VCaP (cell line): ENCODE results near the gene CAPN15.
"Not testable (repeated sequence)": the region's sequence is repeated elsewhere in the genome, so short reads cannot be mapped to it uniquely, and the experiment has no call there.

Experiments
- H3K27ac ChIP-seq: fragments of 450-650 bp; 2 replicates; pipeline ENCODE4 v1.5.1; 2017
- TF ChIP-seq, protein P1 (sequence below): fragments of 450-650 bp; conservative IDR thresholded peaks from 2 replicates; pipeline ENCODE4 v1.5.1; 2017; ENCODE audit warnings: mild to moderate bottlenecking, moderate library complexity

Gene CAPN15

DNA sequence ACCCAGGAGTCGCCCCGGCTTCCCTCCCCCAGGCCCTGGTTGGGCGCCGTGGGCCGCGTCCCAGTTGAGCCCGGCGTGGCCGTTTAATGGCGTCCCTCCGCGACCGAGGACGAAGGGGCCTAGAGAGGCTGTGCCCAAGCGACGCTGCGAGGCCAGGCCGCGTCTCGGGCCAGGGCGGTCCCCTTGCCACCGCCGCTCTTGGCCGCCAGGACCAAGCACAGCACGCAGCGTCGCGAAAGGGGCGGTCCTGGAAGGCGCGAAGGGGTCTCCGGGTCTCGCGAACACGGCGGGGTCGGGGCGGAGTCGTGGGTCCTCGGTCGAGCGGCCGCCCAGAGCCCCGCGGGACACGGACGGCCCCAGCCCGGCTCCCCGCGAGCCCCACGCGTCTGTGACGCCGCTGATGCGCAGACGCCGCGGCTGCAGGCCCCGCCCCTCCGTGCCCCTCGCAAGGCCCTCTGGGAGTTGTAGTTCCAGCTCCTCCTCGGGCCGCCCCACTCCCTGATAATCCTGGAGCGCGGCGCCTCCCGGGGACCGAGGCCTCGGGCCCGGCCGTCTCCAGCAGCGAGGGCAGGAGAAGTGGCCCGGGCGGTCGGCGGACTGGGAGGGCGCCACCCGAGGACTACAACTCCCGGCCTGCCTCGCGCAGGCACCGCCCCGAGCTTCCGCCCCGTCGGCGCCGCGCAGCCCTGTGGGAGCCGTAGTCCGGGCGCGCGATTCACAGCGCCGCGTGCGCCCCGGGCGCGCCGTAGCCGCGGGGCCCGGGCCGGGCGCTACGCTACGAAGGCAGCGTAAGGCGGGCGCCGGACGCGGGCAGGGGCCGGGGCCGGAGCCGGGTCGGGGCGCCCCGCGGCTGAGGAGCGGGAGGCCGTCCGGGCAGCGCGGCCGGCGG, at the start of gene CAPN15:
Gene CAPN15, plus strand, starts transcription at position 698 of the 889 bp plus-strand sequence. CDS start 19,127 bp downstream, outside the sequence.
- TF ChIP-seq, protein P1, sequence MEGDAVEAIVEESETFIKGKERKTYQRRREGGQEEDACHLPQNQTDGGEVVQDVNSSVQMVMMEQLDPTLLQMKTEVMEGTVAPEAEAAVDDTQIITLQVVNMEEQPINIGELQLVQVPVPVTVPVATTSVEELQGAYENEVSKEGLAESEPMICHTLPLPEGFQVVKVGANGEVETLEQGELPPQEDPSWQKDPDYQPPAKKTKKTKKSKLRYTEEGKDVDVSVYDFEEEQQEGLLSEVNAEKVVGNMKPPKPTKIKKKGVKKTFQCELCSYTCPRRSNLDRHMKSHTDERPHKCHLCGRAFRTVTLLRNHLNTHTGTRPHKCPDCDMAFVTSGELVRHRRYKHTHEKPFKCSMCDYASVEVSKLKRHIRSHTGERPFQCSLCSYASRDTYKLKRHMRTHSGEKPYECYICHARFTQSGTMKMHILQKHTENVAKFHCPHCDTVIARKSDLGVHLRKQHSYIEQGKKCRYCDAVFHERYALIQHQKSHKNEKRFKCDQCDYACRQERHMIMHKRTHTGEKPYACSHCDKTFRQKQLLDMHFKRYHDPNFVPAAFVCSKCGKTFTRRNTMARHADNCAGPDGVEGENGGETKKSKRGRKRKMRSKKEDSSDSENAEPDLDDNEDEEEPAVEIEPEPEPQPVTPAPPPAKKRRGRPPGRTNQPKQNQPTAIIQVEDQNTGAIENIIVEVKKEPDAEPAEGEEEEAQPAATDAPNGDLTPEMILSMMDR, result no peak
- H3K27ac ChIP-seq, result peak within 1 kb of the TSS; percentile 89

DNA sequence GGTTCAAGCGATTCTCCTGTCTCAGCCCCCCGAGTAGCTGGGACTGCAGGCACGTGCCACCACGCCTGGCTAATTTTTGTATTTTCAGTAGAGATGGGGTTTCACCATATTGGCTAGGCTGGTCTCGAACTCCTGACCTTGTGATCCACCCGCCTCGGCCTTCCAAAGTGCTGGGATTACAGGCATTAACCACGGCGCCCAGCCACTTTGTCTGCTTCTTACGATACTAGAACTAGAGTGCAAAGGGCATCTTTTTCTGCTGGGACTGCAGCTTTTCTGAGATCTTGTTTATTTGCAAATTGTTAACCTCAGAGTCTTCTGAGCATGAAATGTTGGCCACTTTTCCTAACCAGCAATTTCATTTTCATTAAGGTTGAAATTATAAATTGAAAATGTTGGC, 49.2 kb upstream of the CAPN15 start:
- H3K27ac ChIP-seq, result not testable (repeated sequence)

DNA sequence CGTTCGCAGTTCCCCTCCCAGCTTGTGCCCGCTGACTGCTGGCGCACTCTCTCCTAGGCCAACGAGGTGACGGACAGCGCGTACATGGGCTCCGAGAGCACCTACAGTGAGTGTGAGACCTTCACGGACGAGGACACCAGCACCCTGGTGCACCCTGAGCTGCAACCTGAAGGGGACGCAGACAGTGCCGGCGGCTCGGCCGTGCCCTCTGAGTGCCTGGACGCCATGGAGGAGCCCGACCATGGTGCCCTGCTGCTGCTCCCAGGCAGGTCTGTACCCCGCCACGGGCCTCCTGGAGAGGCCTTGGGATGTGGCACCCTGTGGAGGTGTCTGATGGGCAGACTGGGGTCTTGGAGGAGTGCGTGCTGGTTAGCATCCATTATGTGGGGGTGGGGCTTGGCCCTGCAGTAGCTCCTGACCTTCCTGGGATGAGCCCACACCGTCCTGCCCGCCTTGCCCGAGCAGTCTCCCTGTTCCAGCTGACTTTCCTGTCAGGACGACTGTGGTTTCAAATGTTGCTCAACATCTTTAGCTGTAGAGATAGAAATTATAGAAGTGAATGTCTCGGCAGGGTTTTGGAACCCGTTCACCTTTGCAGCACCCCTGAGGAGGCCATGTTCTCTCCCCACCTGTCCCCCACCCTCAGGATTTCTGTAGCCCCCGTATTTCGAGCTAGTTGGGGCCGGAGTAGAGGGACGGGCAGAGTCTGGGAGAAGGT, 44.9 kb upstream of the CAPN15 start:
- no peak overlapping the region for H3K27ac ChIP-seq
- TF ChIP-seq, protein P1, result no peak

DNA sequence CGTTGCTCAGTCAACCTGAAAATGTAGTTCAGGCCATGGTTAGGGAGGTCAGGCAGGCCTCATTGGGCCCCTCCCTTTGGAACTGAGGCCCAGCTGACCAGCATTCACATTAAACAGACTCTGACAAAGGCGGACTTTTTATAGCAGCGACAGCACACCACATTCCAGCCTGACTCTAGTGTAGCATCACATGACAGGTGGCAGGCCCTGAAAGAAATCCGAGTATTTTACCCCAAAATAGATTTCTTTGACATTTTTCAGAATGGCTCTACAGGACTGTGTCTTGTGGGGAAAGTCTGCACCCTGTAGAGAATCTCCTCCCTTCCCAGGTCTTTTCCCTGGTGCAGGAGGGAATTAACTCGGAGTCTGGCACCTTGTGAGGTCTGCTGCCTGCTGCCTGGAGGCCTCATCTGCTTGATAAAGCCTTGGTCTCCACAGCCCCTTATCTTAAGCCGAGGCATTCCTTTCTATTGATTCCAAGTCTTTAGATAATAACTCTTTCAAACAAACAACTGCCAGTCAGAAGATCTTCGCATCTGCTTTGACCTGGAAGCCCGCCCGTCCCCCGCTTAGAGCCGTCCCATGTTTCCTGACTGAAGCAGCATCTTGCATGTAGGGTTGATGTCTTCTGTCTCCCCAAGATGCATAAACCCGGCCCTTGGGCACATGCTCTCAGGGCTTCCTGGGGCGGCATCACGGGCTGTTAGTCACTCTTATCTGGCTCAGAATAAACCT, 44.0 kb upstream of the CAPN15 start:
- TF ChIP-seq, protein P1, result no peak
- H3K27ac ChIP-seq, result no peak overlapping the region

DNA sequence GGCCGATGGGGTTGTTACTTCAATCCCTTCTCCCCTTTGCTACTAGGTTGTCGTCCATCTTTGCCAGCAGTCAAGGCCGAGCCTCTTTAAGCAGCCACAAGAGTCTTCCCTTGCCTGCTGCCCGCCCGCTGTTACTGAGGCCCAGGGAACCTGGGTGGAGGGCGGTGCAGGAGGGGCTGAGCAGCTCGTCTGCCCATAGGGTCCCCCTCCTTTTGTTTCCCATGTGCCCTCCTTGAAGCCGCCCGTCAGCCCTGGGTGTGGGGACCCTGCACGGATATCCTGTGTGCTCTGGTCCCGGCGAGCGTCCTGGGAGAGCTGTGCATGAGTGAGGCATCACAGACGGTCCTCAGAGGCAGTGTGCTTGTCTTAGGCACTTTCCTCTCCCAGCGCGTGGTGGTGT, 37.9 kb upstream of the CAPN15 start:
- H3K27ac ChIP-seq, result no peak overlapping the region
- TF ChIP-seq, protein P1, result no peak

DNA sequence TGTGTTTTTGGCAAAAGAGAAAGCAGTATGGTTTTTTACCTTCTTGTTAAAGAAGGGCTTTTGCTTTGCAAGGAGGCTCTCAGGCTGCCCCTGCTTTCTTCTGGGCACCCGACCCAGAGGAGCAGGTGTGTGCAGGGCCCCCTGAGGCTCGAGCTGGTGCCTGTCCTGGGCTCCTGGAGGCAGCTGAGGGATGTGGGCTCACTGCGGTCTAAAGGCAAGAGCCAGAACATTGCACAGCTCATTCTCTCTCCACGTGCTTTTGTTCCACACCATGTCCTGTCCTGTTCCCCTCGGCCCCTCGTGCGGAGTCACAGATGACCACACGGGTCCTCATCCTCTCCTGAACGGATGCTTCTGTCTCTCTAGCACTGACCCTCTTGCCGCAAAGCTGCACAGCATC, 36.7 kb upstream of the CAPN15 start:
- no peak overlapping the region for H3K27ac ChIP-seq
- TF ChIP-seq, protein P1, result no peak

DNA sequence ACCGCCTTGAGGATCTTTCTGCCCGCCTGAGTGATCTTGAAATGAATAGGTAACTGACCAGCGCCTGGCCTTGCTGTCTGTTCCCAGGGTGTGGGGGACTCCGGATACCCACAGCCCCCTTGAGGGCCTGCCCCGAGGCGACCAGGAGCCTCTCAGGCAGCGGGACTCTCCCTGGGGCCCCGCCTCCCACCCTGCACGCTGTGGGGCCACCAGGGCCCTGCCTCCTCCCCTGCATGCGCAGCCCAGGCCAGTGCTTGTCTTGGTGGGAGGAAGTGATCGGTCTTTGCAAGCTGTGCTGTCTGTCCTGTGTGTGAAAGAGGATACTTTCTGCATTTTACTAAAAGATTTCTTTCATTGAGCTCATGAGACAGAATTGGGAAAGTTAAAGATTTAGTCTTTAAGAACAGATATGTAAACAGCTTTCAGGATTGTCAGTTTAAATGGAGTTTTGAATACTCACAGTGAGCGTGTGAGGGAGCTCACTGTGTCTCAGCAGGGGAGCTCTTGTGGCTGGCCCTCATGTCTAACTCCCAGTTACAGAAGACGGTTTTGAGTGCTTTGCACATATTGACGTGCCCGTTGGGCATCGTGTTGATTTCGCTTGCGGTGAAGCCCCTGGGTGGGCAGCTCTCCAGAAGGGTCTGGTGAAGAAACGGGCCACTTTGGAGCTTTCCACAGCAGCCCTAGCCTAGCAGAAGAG, 36.1 kb upstream of the CAPN15 start:
- H3K27ac ChIP-seq, result no peak overlapping the region
- TF ChIP-seq, protein P1, result no peak
